ENCODE results near the gene MKI67. TPM values are rescaled to one million over a fixed set of nuclear protein-coding genes. Genes with fewer than 3 reads are reported as not detected.

Gene MKI67
- polyA plus RNA-seq, 1 donor = 26.5 TPM

- DNase-seq = no peak
These were observed 66.8 kb downstream of the MKI67 start for GRCh38 chr10:128059266-128059981.

GRCh38 chr10:128058750-128059134, 67.5 kb downstream of the MKI67 start:
- Histone ChIP-seq H3K27me3 (ENCODE audit: control insufficient read depth, insufficient read depth, low read length) (no peaks in the 10 kb centered on the region), H3K27ac (ENCODE audit: low read length) (no peak overlapping the region), H3K4me1 (ENCODE audit: control insufficient read depth, insufficient read depth, low read length) (no peaks in the 10 kb centered on the region), H3K36me3 (ENCODE audit: control insufficient read depth, insufficient read depth, low read length) (peaks cover 62% of the 10 kb centered on the region), H3K9me3 (ENCODE audit: control insufficient read depth, low read depth, low read length) (no peaks in the 10 kb centered on the region), H3K4me3 (ENCODE audit: low read length) (no peak overlapping the region)
- DNase-seq = no peak

More at GRCh38 chr10:128059266-128059981, 66.8 kb downstream of the MKI67 start:
- Histone ChIP-seq H3K4me3 (ENCODE audit: low read length) (no peak overlapping the region), H3K27me3 (ENCODE audit: control insufficient read depth, insufficient read depth, low read length) (no peaks in the 10 kb centered on the region), H3K36me3 (ENCODE audit: control insufficient read depth, insufficient read depth, low read length) (peaks cover 63% of the 10 kb centered on the region), H3K9me3 (ENCODE audit: control insufficient read depth, low read depth, low read length) (no peaks in the 10 kb centered on the region), H3K27ac (ENCODE audit: low read length) (no peak overlapping the region), H3K4me1 (ENCODE audit: control insufficient read depth, insufficient read depth, low read length) (no peaks in the 10 kb centered on the region)
- WGBS (ENCODE audit: insufficient coverage, low lambda C conversion rate) = no CpG with 5 or more reads among the region's 15 CpGs

- H3K27ac ChIP-seq (ENCODE audit: low read length) = no peak overlapping the region
- no peaks in the 10 kb centered on the region for H3K9me3 ChIP-seq (ENCODE audit: control insufficient read depth, low read depth, low read length)
- peaks cover 63% of the 10 kb centered on the region for H3K36me3 ChIP-seq (ENCODE audit: control insufficient read depth, insufficient read depth, low read length)
- H3K4me1 ChIP-seq (ENCODE audit: control insufficient read depth, insufficient read depth, low read length) = no peaks in the 10 kb centered on the region
- WGBS (ENCODE audit: insufficient coverage, low lambda C conversion rate) = no CpG with 5 or more reads among the region's 9 CpGs
- no peak overlapping the region for H3K4me3 ChIP-seq (ENCODE audit: low read length)
- H3K27me3 ChIP-seq (ENCODE audit: control insufficient read depth, insufficient read depth, low read length) = no peaks in the 10 kb centered on the region
- DNase-seq = no peak
These were observed 68.0 kb downstream of the MKI67 start for GRCh38 chr10:128058106-128058749.

GRCh38 chr10:128056303-128057050, 69.7 kb downstream of the MKI67 start:
- H3K9me3 ChIP-seq (ENCODE audit: control insufficient read depth, low read depth, low read length) = no peaks in the 10 kb centered on the region
- H3K36me3 ChIP-seq (ENCODE audit: control insufficient read depth, insufficient read depth, low read length) = peaks cover 68% of the 10 kb centered on the region
- no CpG with 5 or more reads among the region's 17 CpGs for WGBS (ENCODE audit: insufficient coverage, low lambda C conversion rate)
- no peak overlapping the region for H3K27ac ChIP-seq (ENCODE audit: low read length)
- no peak for DNase-seq
- H3K4me1 ChIP-seq (ENCODE audit: control insufficient read depth, insufficient read depth, low read length) = no peaks in the 10 kb centered on the region
- H3K27me3 ChIP-seq (ENCODE audit: control insufficient read depth, insufficient read depth, low read length) = no peaks in the 10 kb centered on the region
- H3K4me3 ChIP-seq (ENCODE audit: low read length) = no peak overlapping the region

- WGBS (ENCODE audit: insufficient coverage, low lambda C conversion rate) = 91% methylated on average over 4 of the region's 25 CpGs
- Histone ChIP-seq H3K4me1 (ENCODE audit: control insufficient read depth, insufficient read depth, low read length) (no peaks in the 10 kb centered on the region), H3K36me3 (ENCODE audit: control insufficient read depth, insufficient read depth, low read length) (peaks cover 67% of the 10 kb centered on the region)
These were observed 71.0 kb downstream of the MKI67 start for GRCh38 chr10:128055061-128055868.

GRCh38 chr10:128054163-128054970, 71.9 kb downstream of the MKI67 start:
- no peaks in the 10 kb centered on the region for H3K9me3 ChIP-seq (ENCODE audit: control insufficient read depth, low read depth, low read length)
- H3K4me3 ChIP-seq (ENCODE audit: low read length) = no peak overlapping the region
- peaks cover 66% of the 10 kb centered on the region for H3K36me3 ChIP-seq (ENCODE audit: control insufficient read depth, insufficient read depth, low read length)
- H3K27me3 ChIP-seq (ENCODE audit: control insufficient read depth, insufficient read depth, low read length) = no peaks in the 10 kb centered on the region
- no CpG with 5 or more reads among the region's 16 CpGs for WGBS (ENCODE audit: insufficient coverage, low lambda C conversion rate)
- no peaks in the 10 kb centered on the region for H3K4me1 ChIP-seq (ENCODE audit: control insufficient read depth, insufficient read depth, low read length)
- no peak for DNase-seq
- H3K27ac ChIP-seq (ENCODE audit: low read length) = no peak overlapping the region

More at GRCh38 chr10:128055061-128055868, 71.0 kb downstream of the MKI67 start:
- Histone ChIP-seq H3K27ac (ENCODE audit: low read length) (no peak overlapping the region), H3K9me3 (ENCODE audit: control insufficient read depth, low read depth, low read length) (no peaks in the 10 kb centered on the region), H3K27me3 (ENCODE audit: control insufficient read depth, insufficient read depth, low read length) (no peaks in the 10 kb centered on the region), H3K4me3 (ENCODE audit: low read length) (no peak overlapping the region)
- no peak for DNase-seq

- H3K9me3 ChIP-seq (ENCODE audit: control insufficient read depth, low read depth, low read length) = no peaks in the 10 kb centered on the region
- no peaks in the 10 kb centered on the region for H3K4me1 ChIP-seq (ENCODE audit: control insufficient read depth, insufficient read depth, low read length)
- no peak overlapping the region for H3K4me3 ChIP-seq (ENCODE audit: low read length)
- H3K27ac ChIP-seq (ENCODE audit: low read length) = no peak overlapping the region
- no peak for DNase-seq
- 100% methylated on average over 1 of the region's 7 CpGs for WGBS (ENCODE audit: insufficient coverage, low lambda C conversion rate)
- H3K27me3 ChIP-seq (ENCODE audit: control insufficient read depth, insufficient read depth, low read length) = no peaks in the 10 kb centered on the region
- peaks cover 65% of the 10 kb centered on the region for H3K36me3 ChIP-seq (ENCODE audit: control insufficient read depth, insufficient read depth, low read length)
These were observed 72.9 kb downstream of the MKI67 start for GRCh38 chr10:128053356-128053755.

- no peak for DNase-seq
- WGBS (ENCODE audit: insufficient coverage, low lambda C conversion rate) = no CpG with 5 or more reads among the region's 7 CpGs
- H3K4me3 ChIP-seq (ENCODE audit: low read length) = no peak overlapping the region
- H3K36me3 ChIP-seq (ENCODE audit: control insufficient read depth, insufficient read depth, low read length) = peaks cover 61% of the 10 kb centered on the region
- H3K27me3 ChIP-seq (ENCODE audit: control insufficient read depth, insufficient read depth, low read length) = no peaks in the 10 kb centered on the region
- peaks cover under 1% of the 10 kb centered on the region for H3K4me1 ChIP-seq (ENCODE audit: control insufficient read depth, insufficient read depth, low read length)
- H3K27ac ChIP-seq (ENCODE audit: low read length) = no peak overlapping the region
- H3K9me3 ChIP-seq (ENCODE audit: control insufficient read depth, low read depth, low read length) = no peaks in the 10 kb centered on the region
These were observed 73.5 kb downstream of the MKI67 start for GRCh38 chr10:128052696-128053095.

GRCh38 chr10:128051548-128051947, 74.7 kb downstream of the MKI67 start:
- Histone ChIP-seq H3K27me3 (ENCODE audit: control insufficient read depth, insufficient read depth, low read length) (no peaks in the 10 kb centered on the region), H3K4me3 (ENCODE audit: low read length) (no peak overlapping the region), H3K9me3 (ENCODE audit: control insufficient read depth, low read depth, low read length) (no peaks in the 10 kb centered on the region), H3K36me3 (ENCODE audit: control insufficient read depth, insufficient read depth, low read length) (peaks cover 55% of the 10 kb centered on the region), H3K4me1 (ENCODE audit: control insufficient read depth, insufficient read depth, low read length) (peaks cover 12% of the 10 kb centered on the region), H3K27ac (ENCODE audit: low read length) (no peak overlapping the region)
- WGBS (ENCODE audit: insufficient coverage, low lambda C conversion rate) = 100% methylated on average over 1 of the region's 5 CpGs
- DNase-seq = no peak
